A549 (cell line): Measurements from ENCODE around the gene IL6ST.

Experiments
- HOXA7 ChIP-seq: fragments of 250-450 bp; sonication (Bioruptor Pico); IDR thresholded peaks from 2 replicates; pipeline ENCODE4 v1.5.0; 2020; ENCODE audit warnings: mild to moderate bottlenecking, moderate library complexity
- TP53 ChIP-seq: fragments of 250-450 bp; sonication (Bioruptor Pico); IDR thresholded peaks from 2 replicates; pipeline ENCODE4 v1.5.0; 2021; ENCODE audit warnings: mild to moderate bottlenecking, moderate library complexity
- TF ChIP-seq, protein P1 (sequence below): fragments of 200-600 bp; sonication (generic); IDR thresholded peaks from 2 replicates; pipeline ENCODE4 v1.6.1; 2016; ENCODE audit warnings: antibody characterized with exemption, mild to moderate bottlenecking, moderate library complexity
- TF ChIP-seq, protein P2 (sequence below): fragments of >200 bp; sonication (Bioruptor Twin); formaldehyde crosslinking; IDR thresholded peaks from 3 replicates; pipeline ENCODE4 v1.5.1; 2016
- TF ChIP-seq, protein P3 (sequence below): IDR thresholded peaks from 2 replicates; pipeline ENCODE4 v1.6.1; 2012

DNA sequence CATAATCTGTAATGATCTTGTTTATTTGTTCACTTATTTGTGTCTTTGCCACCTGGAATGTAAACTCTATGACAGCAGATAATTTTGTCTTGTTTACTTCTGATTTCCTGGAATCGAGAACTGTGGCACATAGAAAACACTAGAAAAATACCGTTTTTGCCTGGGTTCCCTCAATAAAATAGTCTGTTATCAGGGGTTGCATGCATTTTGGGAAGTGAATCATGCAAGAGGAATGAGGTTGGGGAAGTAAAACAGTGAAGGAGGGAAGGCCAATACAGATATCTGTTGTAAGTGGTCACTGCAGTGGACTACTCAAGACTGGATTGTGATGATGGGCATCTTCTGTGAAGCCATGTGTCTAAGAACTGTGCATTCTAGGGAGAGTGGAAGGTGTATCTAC lies 45.2 kb upstream of the IL6ST start:
- TF ChIP-seq, protein P1, sequence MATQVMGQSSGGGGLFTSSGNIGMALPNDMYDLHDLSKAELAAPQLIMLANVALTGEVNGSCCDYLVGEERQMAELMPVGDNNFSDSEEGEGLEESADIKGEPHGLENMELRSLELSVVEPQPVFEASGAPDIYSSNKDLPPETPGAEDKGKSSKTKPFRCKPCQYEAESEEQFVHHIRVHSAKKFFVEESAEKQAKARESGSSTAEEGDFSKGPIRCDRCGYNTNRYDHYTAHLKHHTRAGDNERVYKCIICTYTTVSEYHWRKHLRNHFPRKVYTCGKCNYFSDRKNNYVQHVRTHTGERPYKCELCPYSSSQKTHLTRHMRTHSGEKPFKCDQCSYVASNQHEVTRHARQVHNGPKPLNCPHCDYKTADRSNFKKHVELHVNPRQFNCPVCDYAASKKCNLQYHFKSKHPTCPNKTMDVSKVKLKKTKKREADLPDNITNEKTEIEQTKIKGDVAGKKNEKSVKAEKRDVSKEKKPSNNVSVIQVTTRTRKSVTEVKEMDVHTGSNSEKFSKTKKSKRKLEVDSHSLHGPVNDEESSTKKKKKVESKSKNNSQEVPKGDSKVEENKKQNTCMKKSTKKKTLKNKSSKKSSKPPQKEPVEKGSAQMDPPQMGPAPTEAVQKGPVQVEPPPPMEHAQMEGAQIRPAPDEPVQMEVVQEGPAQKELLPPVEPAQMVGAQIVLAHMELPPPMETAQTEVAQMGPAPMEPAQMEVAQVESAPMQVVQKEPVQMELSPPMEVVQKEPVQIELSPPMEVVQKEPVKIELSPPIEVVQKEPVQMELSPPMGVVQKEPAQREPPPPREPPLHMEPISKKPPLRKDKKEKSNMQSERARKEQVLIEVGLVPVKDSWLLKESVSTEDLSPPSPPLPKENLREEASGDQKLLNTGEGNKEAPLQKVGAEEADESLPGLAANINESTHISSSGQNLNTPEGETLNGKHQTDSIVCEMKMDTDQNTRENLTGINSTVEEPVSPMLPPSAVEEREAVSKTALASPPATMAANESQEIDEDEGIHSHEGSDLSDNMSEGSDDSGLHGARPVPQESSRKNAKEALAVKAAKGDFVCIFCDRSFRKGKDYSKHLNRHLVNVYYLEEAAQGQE: no peak
- TF ChIP-seq, protein P2, sequence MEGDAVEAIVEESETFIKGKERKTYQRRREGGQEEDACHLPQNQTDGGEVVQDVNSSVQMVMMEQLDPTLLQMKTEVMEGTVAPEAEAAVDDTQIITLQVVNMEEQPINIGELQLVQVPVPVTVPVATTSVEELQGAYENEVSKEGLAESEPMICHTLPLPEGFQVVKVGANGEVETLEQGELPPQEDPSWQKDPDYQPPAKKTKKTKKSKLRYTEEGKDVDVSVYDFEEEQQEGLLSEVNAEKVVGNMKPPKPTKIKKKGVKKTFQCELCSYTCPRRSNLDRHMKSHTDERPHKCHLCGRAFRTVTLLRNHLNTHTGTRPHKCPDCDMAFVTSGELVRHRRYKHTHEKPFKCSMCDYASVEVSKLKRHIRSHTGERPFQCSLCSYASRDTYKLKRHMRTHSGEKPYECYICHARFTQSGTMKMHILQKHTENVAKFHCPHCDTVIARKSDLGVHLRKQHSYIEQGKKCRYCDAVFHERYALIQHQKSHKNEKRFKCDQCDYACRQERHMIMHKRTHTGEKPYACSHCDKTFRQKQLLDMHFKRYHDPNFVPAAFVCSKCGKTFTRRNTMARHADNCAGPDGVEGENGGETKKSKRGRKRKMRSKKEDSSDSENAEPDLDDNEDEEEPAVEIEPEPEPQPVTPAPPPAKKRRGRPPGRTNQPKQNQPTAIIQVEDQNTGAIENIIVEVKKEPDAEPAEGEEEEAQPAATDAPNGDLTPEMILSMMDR: no peak
- TF ChIP-seq TP53 (no peak), HOXA7 (no peak)
- TF ChIP-seq, protein P3, sequence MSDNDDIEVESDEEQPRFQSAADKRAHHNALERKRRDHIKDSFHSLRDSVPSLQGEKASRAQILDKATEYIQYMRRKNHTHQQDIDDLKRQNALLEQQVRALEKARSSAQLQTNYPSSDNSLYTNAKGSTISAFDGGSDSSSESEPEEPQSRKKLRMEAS: no peak
